HTERT RPE-1 (cell line): ENCODE results near the gene NPIPB2.
"Not testable (repeated sequence)": the region's sequence is repeated elsewhere in the genome, so short reads cannot be mapped to it uniquely, and the experiment has no call there.

Experiments
- in situ Hi-C: fragments of 300-500 bp; cut with MboI; formaldehyde crosslinking; loops from 4 replicates; pipeline ENCODE4 v1.14.3; 2020; ENCODE audit warnings: low sequenced_read_pairs

Gene NPIPB2

GRCh38 chr16:11962457-11962856, 20.6 kb upstream of the NPIPB2 start:
- in situ Hi-C loops: not testable (repeated sequence)

- in situ Hi-C loops: no loop called here
Measured at GRCh38 chr16:11957591-11958395, 15.9 kb upstream of the NPIPB2 start.

- in situ Hi-C loops: no loop called here
Measured at GRCh38 chr16:11956558-11956957, 14.7 kb upstream of the NPIPB2 start.

GRCh38 chr16:11955713-11956123, 13.9 kb upstream of the NPIPB2 start:
- in situ Hi-C loops: no loop called here

GRCh38 chr16:11953576-11953975, 11.7 kb upstream of the NPIPB2 start:
- in situ Hi-C loops: not testable (repeated sequence)

GRCh38 chr16:11950388-11950787, 8.5 kb upstream of the NPIPB2 start:
- in situ Hi-C loops: no loop called here

- in situ Hi-C loops: no loop called here
Measured at GRCh38 chr16:11949527-11949926, 7.7 kb upstream of the NPIPB2 start.

GRCh38 chr16:11948819-11949218, 7.0 kb upstream of the NPIPB2 start:
- in situ Hi-C loops: no loop called here

- in situ Hi-C loops: no loop called here
Measured at GRCh38 chr16:11946433-11946832, 4.6 kb upstream of the NPIPB2 start.

- in situ Hi-C loops: not testable (repeated sequence)
Measured at GRCh38 chr16:11927350-11927749, 14.5 kb downstream of the NPIPB2 start.

- in situ Hi-C loops: not testable (repeated sequence)
Measured at GRCh38 chr16:11924046-11924445, 17.8 kb downstream of the NPIPB2 start.

- in situ Hi-C loops: no loop called here
Measured at GRCh38 chr16:11916524-11917285, 25.1 kb downstream of the NPIPB2 start.

GRCh38 chr16:11915644-11916523, 26.0 kb downstream of the NPIPB2 start, which contains the start of gene GSPT1:
Gene GSPT1, minus strand, starts transcription at chr16:11915956. Its CDS starts 236 bp downstream, at chr16:11915720.
- in situ Hi-C loops: no loop called here

GRCh38 chr16:11915114-11915643, 26.7 kb downstream of the NPIPB2 start:
- in situ Hi-C loops: no loop called here

GRCh38 chr16:11914210-11915113, 27.4 kb downstream of the NPIPB2 start:
- in situ Hi-C loops: no loop called here

- in situ Hi-C loops: no loop called here
Measured at GRCh38 chr16:11913425-11914079, 28.3 kb downstream of the NPIPB2 start.

GRCh38 chr16:11909653-11910545, 31.9 kb downstream of the NPIPB2 start:
- in situ Hi-C loops: no loop called here
